Spleen (tissue), 11 donors: ENCODE results near the gene GRID2. TPM values are rescaled to one million over a fixed set of nuclear protein-coding genes. Genes with fewer than 3 reads are reported as not detected.

Experiments
- DNase-seq: peaks from one replicate; pipeline ENCODE4 v3.0.0-alpha.2; 2020
- H3K27ac ChIP-seq, 8 donors: fragments of 200-600 bp; sonication (generic) in 7 of 8; 1 replicate in 4 of 8; 2 replicates in 4 of 8; pipeline versions ENCODE4 v1.5.0 to v1.8.0; 2016 to 2021; ENCODE audit warnings: inconsistent platforms in 4 of 8, mild to moderate bottlenecking in 4 of 8, moderate library complexity in 1 of 8
- H3K27me3 ChIP-seq, 7 donors: fragments of 200-600 bp; sonication (generic) in 6 of 7; replicated peaks in 1 of 7; 1 replicate in 4 of 7; 2 replicates in 3 of 7; pipeline versions ENCODE4 v1.5.0 to v1.8.0; 2016 to 2021; ENCODE audit warnings: inconsistent platforms in 3 of 7, mild to moderate bottlenecking in 1 of 7
- H3K36me3 ChIP-seq, 6 donors: fragments of 200-600 bp; sonication (generic) in 5 of 6; 1 replicate in 4 of 6; 2 replicates in 2 of 6; pipeline versions ENCODE4 v1.5.0 to v1.8.0; 2016 to 2021; ENCODE audit warnings: inconsistent platforms in 2 of 6
- H3K4me1 ChIP-seq, 6 donors: fragments of 200-600 bp; sonication (generic) in 5 of 6; 1 replicate in 3 of 6; 2 replicates in 3 of 6; pipeline versions ENCODE4 v1.5.0 to v1.8.0; 2016 to 2021; ENCODE audit warnings: inconsistent platforms in 3 of 6
- H3K4me3 ChIP-seq, 8 donors: fragments of 200-600 bp; sonication (generic) in 7 of 8; 1 replicate in 4 of 8; 2 replicates in 4 of 8; pipeline versions ENCODE4 v1.5.0 to v1.8.0; 2016 to 2021; ENCODE audit warnings: inconsistent platforms in 4 of 8, mild to moderate bottlenecking in 4 of 8, moderate library complexity in 2 of 8
- H3K9me3 ChIP-seq, 8 donors: fragments of 200-600 bp; sonication (generic) in 7 of 8; 1 replicate in 4 of 8; 2 replicates in 4 of 8; pipeline versions ENCODE4 v1.5.0 to v1.8.0; 2016 to 2021; ENCODE audit warnings: inconsistent platforms in 4 of 8
- CTCF ChIP-seq, 11 experiments: fragments of 200-600 bp in 7 of 11; fragments of 450-650 bp in 4 of 11; sonication (generic) in 4 of 11; IDR thresholded peaks in 8 of 11; conservative IDR thresholded peaks in 3 of 11; 1 replicate in 7 of 11; 2 replicates in 4 of 11; pipeline versions ENCODE4 v1.4.0 to v1.8.0; 2016 to 2021; ENCODE audit warnings: antibody characterized with exemption in 11 of 11, inconsistent platforms in 4 of 11, mild to moderate bottlenecking in 1 of 11
- POLR2A ChIP-seq, 3 donors: fragments of 450-650 bp; IDR thresholded peaks; one replicate each; pipeline ENCODE4 v1.5.1; 2017; ENCODE audit warnings: antibody characterized with exemption in 3 of 3, mild to moderate bottlenecking in 1 of 3
- POLR2AphosphoS5 ChIP-seq, 3 donors: sonication (generic); formaldehyde crosslinking; IDR thresholded peaks; one replicate each; pipeline ENCODE4 v1.5.1; 2017; ENCODE audit warnings: antibody characterized with exemption in 3 of 3
- WGBS, 5 donors: extraction: QIAGEN DNeasy Blood & Tissue Kit in 3 of 5; methylation state at CpG; one replicate each; pipeline versions ENCODE4 v1.1.5 to v1.1.7; 2013 to 2018; 5-methylcytosine and 5-hydroxymethylcytosine counted together
- intact Hi-C: fragments of 100-400 bp; cut with DNase I; formaldehyde crosslinking; loops from one replicate; pipeline ENCODE4 v1.15.0; 2023; ENCODE audit warnings: low total_unique reads
- polyA plus RNA-seq, 3 donors: library from polyadenylated mRNA; stranded (reverse); fragments of 200-250 nt; gene quantifications; one replicate each; pipeline ENCODE4 v1.2.1, GENCODE V29; 2013
- total RNA-seq, 7 donors: library from RNA; depleted of rRNA in 3 of 7; stranded (reverse); fragments of >200 nt in 3 of 7; fragmentation: NEBNext Ultra II Directional in 4 of 7; extraction: Animal tissue kit (Norgen Biotek cat#: 25700) in 4 of 7; gene quantifications; one replicate each; pipeline versions ENCODE4 v1.1.0 to v1.2.1, GENCODE V29; 2016 to 2021
- donor health status: healthy with polysubstance abuse.
- donor health status: DM: no; HTN: no; CAD: no; lungs with moderate emphysema.
- donor health status: DM: no; HTN: no; CAD: no.
- donor health status: Bipolar disorder and iron deficiency.
- donor health status: healthy.
- donor health status: DM: no; HTN: no; CAD: no.
- donor health status: DM: yes; HTN: yes; CAD: no.

Gene GRID2
- total and polyA plus RNA-seq, 10 donors = 0.03 to 0.92 (median 0.22) TPM; not detected in 4

DNA sequence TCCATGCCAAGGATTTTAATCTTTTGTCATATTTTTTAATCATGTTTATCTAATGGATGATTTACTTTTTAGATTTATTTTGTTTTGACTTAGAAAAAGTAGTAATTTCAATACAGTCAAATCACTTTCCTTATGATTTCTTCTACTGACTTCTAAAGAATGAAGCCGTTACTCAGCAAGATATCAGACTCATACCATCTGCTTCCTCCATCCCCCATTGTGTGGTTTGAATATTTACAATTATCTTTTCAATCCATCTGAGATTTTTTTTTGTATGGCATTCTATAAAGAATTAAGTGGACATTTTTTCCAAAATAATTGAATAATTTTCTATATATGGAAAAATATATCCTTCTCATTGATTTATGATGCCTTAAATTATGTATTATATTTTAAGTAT, 959.4 kb downstream of the GRID2 start:
- intact Hi-C loops = no loop called here
- DNase-seq = no peak
- Histone ChIP-seq H3K9me3 (peaks cover 0 to 8% (median 0%) of the 10 kb centered on the region in 8 donors), H3K27ac (no peak overlapping the region), H3K4me3 (no peak overlapping the region), H3K4me1 (no peaks in the 10 kb centered on the region), H3K27me3 (no peaks in the 10 kb centered on the region), H3K36me3 (no peaks in the 10 kb centered on the region)
- 22 to 48% (median 29%) methylated on average over 1 of the region's 1 CpG for WGBS, 5 donors
- TF ChIP-seq POLR2A (IDR thresholded peaks at IDR 0.05) (no peak), POLR2AphosphoS5 (IDR thresholded peaks at IDR 0.05) (no peak), CTCF (IDR thresholded peaks at IDR 0.05 in 8 of 11, conservative IDR thresholded peaks at IDR 0.05 in 3 of 11) (no peak)

- peaks cover 0 to 8% (median 0%) of the 10 kb centered on the region in 8 donors for H3K9me3 ChIP-seq
- TF ChIP-seq POLR2AphosphoS5 (IDR thresholded peaks at IDR 0.05) (no peak), CTCF (IDR thresholded peaks at IDR 0.05 in 8 of 11, conservative IDR thresholded peaks at IDR 0.05 in 3 of 11) (no peak), POLR2A (IDR thresholded peaks at IDR 0.05) (no peak)
- H3K4me3 ChIP-seq = no peak overlapping the region
- intact Hi-C loops = no loop called here
- no peaks in the 10 kb centered on the region for H3K4me1 ChIP-seq
- no peak for DNase-seq
- no peaks in the 10 kb centered on the region for H3K36me3 ChIP-seq
- H3K27me3 ChIP-seq = no peaks in the 10 kb centered on the region
- WGBS, 5 donors = 86 to 97% (median 87%) methylated on average over 3 of the region's 3 CpGs
- no peak overlapping the region for H3K27ac ChIP-seq
Observed at GRCh38 chr4:93267747-93268146, 964.0 kb downstream of the GRID2 start.

- Histone ChIP-seq H3K27ac (no peak overlapping the region), H3K9me3 (no peaks in the 10 kb centered on the region)
- intact Hi-C loops = no loop called here
Observed at GRCh38 chr4:93285346-93285745, 981.6 kb downstream of the GRID2 start.

GRCh38 chr4:93289241-93289640, 985.5 kb downstream of the GRID2 start:
- DNase-seq = no peak
- TF ChIP-seq CTCF (IDR thresholded peaks at IDR 0.05 in 8 of 11, conservative IDR thresholded peaks at IDR 0.05 in 3 of 11) (no peak), POLR2A (IDR thresholded peaks at IDR 0.05) (no peak), POLR2AphosphoS5 (IDR thresholded peaks at IDR 0.05) (no peak)
- Histone ChIP-seq H3K9me3 (no peaks in the 10 kb centered on the region), H3K27me3 (no peaks in the 10 kb centered on the region), H3K4me1 (no peaks in the 10 kb centered on the region), H3K27ac (no peak overlapping the region), H3K36me3 (no peaks in the 10 kb centered on the region), H3K4me3 (no peak overlapping the region)
- 88 to 98% (median 95%) methylated on average over 2 of the region's 2 CpGs for WGBS, 5 donors
- intact Hi-C loops = no loop called here

More at GRCh38 chr4:93285346-93285745, 981.6 kb downstream of the GRID2 start:
- H3K36me3 ChIP-seq = no peaks in the 10 kb centered on the region
- no peak for DNase-seq
- H3K27me3 ChIP-seq = no peaks in the 10 kb centered on the region
- no peak overlapping the region for H3K4me3 ChIP-seq
- no peak for TF ChIP-seq POLR2AphosphoS5 (IDR thresholded peaks at IDR 0.05)
- no peak for TF ChIP-seq CTCF (IDR thresholded peaks at IDR 0.05 in 8 of 11, conservative IDR thresholded peaks at IDR 0.05 in 3 of 11)
- TF ChIP-seq POLR2A (IDR thresholded peaks at IDR 0.05) = no peak
- H3K4me1 ChIP-seq = no peaks in the 10 kb centered on the region
